IgD-negative memory B cell (primary cell): ENCODE results near the gene MYRIP. TPM values are rescaled to one million over a fixed set of nuclear protein-coding genes. Genes with fewer than 3 reads are reported as not detected.
"Not testable (repeated sequence)": the region's sequence is repeated elsewhere in the genome, so short reads cannot be mapped to it uniquely, and the experiment has no call there.

Experiments used
- H3K27ac Mint-ChIP-seq, 3 donors: one replicate each; pipeline ENCODE4 v1.8.0; 2020 to 2022; ENCODE audit warnings: mild to moderate bottlenecking in 3 of 3, mixed read lengths in 3 of 3, moderate library complexity in 1 of 3
- H3K27me3 Mint-ChIP-seq: one replicate; pipeline ENCODE4 v1.8.0; 2021; ENCODE audit warnings: mixed read lengths
- H3K36me3 Mint-ChIP-seq: one replicate; pipeline ENCODE4 v1.8.0; 2020; ENCODE audit warnings: mild to moderate bottlenecking, mixed read lengths
- H3K4me1 Mint-ChIP-seq, 3 donors: one replicate each; pipeline ENCODE4 v1.8.0; 2020 to 2022; ENCODE audit warnings: mixed read lengths in 3 of 3, mild to moderate bottlenecking in 1 of 3
- H3K4me3 Mint-ChIP-seq, 4 donors: one replicate each; pipeline ENCODE4 v1.8.0; 2020 to 2022; ENCODE audit warnings: mild to moderate bottlenecking in 4 of 4, mixed read lengths in 4 of 4, moderate library complexity in 3 of 4
- H3K9me3 Mint-ChIP-seq, 3 donors: one replicate each; pipeline ENCODE4 v1.8.0; 2020 to 2021; ENCODE audit warnings: mixed read lengths in 3 of 3, mild to moderate bottlenecking in 1 of 3
- polyA plus RNA-seq: library from polyadenylated mRNA; unstranded; fragments of 300-500 nt; fragmentation: Illumina TruSeq; gene quantifications from one replicate; pipeline ENCODE4 v1.2.3, GENCODE V29; 2021

MYRIP gene
- polyA plus RNA-seq, 1 donor from 2014 or later, result 0.11 TPM

DNA sequence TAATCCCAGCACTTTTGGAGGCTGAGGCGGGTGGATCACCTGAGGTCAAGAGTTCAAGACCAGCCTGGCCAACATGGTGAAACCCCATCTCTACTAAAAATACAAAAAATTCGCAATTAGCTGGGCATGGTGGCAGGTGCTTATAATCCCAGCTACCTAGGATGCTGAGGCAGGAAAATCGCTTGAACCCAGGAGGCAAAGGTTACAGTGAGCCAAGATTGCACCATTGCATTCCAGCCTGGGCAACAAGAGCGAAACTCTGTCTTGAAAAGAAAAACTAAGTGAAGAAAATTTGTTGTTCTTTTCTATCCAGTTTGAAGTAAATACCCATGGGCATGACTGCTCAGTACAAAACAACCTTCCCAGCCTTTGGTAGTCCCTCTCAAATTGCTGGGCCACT is 24.4 kb downstream of the MYRIP start:
- H3K36me3 Mint-ChIP-seq, H3K9me3 Mint-ChIP-seq, H3K27ac Mint-ChIP-seq, H3K4me3 Mint-ChIP-seq, H3K27me3 Mint-ChIP-seq, H3K4me1 Mint-ChIP-seq: not testable (repeated sequence)

DNA sequence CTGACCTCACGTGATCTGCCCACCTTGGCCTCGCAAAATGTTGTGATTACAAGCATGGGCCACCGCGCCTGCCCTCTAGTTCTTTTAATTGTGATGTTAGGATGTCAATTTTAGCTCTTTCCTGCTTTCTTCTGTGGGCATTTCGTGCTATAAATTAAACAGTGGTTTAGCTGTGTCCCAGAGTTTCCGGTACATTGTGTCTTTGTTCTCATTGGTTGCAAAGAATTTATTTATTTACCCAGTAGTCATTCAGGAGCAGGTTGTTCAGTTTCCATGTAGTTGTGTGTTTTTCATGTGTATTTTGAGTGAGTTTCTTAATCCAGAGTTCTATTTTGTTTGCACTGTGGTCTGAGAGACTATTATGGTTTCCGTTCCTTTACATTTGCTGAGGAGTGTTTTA is 30.1 kb downstream of the MYRIP start:
- no peak overlapping the region for H3K27ac Mint-ChIP-seq
- H3K27me3 Mint-ChIP-seq, result peaks cover 8% of the 10 kb centered on the region
- H3K36me3 Mint-ChIP-seq, result peaks cover 2% of the 10 kb centered on the region
- no peaks in the 10 kb centered on the region for H3K4me1 Mint-ChIP-seq
- no peak overlapping the region for H3K4me3 Mint-ChIP-seq
- H3K9me3 Mint-ChIP-seq, result peaks cover 0 to 7% (median 2%) of the 10 kb centered on the region in 3 donors

DNA sequence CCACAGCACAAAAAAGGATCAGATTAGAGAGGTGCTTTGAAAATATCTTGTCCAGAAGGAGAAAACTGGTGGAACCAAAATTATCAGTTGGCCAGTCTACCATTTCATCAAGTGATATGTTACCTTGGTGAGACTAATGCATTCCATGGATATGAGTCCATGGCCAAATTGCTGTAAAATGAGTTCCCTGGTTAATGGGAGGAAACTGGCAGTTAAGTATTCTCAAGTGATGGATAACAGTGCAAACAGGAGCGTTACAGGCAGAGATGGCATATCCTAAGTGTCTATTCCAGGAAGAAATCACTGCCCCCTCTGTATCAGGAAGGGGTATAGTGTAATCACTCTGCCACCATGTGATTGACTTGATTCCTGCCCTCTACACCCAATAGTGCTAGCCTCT is 34.0 kb downstream of the MYRIP start:
- Mint-ChIP-seq H3K9me3 (no peaks in the 10 kb centered on the region), H3K36me3 (no peaks in the 10 kb centered on the region), H3K4me1 (no peaks in the 10 kb centered on the region), H3K27me3 (peaks cover 8% of the 10 kb centered on the region), H3K4me3 (no peak overlapping the region), H3K27ac (no peak overlapping the region)

- Mint-ChIP-seq H3K36me3 (no peaks in the 10 kb centered on the region), H3K27ac (no peak overlapping the region), H3K4me3 (no peak overlapping the region), H3K27me3 (no peaks in the 10 kb centered on the region), H3K4me1 (no peaks in the 10 kb centered on the region), H3K9me3 (no peaks in the 10 kb centered on the region)
Measured at GRCh38 chr3:39848365-39848764, 39.0 kb downstream of the MYRIP start.

DNA sequence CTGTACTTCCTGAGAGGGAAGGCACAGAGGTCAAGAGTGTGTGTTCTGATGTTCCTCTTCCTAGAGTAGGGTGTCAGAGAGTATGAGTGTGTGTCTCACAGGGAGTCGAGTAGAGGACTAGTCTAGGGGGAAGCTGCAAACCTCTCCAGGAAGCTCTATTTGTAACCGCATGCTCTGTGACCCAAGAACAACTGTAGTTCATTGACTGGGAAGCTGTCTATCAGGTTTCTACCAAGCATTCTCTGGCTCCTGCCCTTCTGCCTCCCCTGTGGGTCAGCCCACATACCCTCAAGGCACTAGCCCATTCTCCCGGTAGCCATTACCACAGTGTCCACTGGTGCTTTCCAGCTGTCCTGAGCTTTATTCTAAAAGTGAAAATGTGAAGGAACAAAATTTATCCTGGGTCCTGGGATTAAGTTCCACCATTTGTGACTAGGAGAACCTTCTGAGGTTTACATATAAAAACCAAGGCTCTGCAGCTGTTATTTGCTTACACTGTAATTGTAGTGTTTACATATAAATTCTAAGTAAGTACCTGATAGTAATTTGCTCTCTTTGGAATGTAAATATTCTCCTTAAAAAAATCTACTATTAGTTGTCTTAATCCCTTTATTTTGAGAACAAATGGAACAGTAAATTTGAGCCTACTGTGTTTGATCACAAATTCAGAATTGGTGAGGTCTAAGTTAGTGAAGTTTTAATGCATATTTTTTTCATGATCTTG is 40.7 kb downstream of the MYRIP start:
- Mint-ChIP-seq H3K4me1 (no peaks in the 10 kb centered on the region), H3K4me3 (no peak overlapping the region), H3K27me3 (no peaks in the 10 kb centered on the region), H3K9me3 (peaks cover 0 to 1% (median 0%) of the 10 kb centered on the region in 3 donors), H3K27ac (no peak overlapping the region), H3K36me3 (no peaks in the 10 kb centered on the region)

DNA sequence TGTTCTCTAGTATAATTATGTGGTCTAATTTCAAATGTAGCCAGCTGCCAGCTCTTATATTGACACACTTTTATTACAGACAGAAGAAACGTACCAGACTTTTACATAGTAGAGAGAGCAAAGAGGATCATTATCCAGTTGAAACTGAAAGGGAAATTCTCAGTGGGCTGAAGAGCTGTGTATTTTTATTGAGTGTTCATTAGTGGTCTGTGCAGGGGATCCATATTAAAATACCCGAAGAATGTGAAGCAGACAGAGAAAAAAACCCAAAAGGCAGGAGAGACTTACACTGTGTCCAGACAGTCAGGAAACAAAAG is 41.3 kb downstream of the MYRIP start:
- Mint-ChIP-seq H3K27ac (no peak overlapping the region), H3K4me3 (no peak overlapping the region), H3K4me1 (no peaks in the 10 kb centered on the region), H3K36me3 (no peaks in the 10 kb centered on the region), H3K9me3 (peaks cover 0 to 1% (median 0%) of the 10 kb centered on the region in 3 donors), H3K27me3 (no peaks in the 10 kb centered on the region)

GRCh38 chr3:39855517-39855916 is 46.1 kb downstream of the MYRIP start:
- Mint-ChIP-seq H3K4me1 (no peaks in the 10 kb centered on the region), H3K27me3 (no peaks in the 10 kb centered on the region), H3K36me3 (no peaks in the 10 kb centered on the region), H3K27ac (no peak overlapping the region), H3K4me3 (no peak overlapping the region), H3K9me3 (peaks cover 0 to 9% (median 4%) of the 10 kb centered on the region in 3 donors)

DNA sequence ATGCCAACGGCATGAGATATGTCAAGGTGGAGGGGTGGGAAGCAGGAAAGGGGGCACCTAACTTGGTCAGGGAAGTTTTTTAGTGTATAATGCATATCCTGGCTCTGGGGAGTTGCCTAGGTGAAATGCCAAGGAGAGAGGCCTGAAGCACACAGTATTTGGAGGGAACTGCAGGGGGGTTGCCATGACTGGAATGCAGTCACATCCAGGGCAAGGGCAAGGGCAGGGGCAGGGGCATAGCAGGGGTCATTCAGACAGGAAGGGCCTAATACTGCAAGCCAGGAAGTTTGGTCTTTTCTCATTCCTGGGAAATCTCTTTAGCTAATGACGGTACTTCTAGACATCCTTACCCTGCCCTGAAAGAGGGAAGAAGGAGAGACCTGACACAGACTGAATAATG is 60.5 kb downstream of the MYRIP start:
- peaks cover 6 to 7% (median 7%) of the 10 kb centered on the region in 3 donors for H3K9me3 Mint-ChIP-seq
- H3K36me3 Mint-ChIP-seq, result no peaks in the 10 kb centered on the region
- no peak overlapping the region for H3K27ac Mint-ChIP-seq
- H3K4me1 Mint-ChIP-seq, result no peaks in the 10 kb centered on the region
- H3K27me3 Mint-ChIP-seq, result no peaks in the 10 kb centered on the region
- H3K4me3 Mint-ChIP-seq, result no peak overlapping the region

DNA sequence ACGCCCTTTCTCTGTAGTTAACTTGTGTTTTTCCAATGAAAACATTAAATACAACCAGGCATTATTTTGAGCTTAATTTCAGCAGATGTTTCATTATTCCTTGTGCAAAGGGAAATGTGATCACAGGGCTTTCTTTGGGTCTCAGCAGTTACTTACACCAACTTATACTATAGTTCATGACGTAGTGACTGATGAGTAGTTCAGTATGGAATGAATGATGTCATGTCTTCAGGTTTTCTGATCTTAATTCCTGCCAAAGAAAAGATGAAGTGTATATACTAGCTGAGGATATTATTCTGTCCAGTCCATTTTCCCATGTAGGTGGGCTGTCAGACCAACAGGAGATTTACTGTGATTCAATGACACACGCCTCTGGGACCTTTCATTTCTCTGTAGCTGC is 61.3 kb downstream of the MYRIP start:
- H3K27me3 Mint-ChIP-seq, result no peaks in the 10 kb centered on the region
- no peak overlapping the region for H3K4me3 Mint-ChIP-seq
- H3K36me3 Mint-ChIP-seq, result no peaks in the 10 kb centered on the region
- H3K9me3 Mint-ChIP-seq, result peaks cover 3 to 7% (median 6%) of the 10 kb centered on the region in 3 donors
- H3K27ac Mint-ChIP-seq, result no peak overlapping the region
- H3K4me1 Mint-ChIP-seq, result no peaks in the 10 kb centered on the region

GRCh38 chr3:39879581-39879980 is 70.2 kb downstream of the MYRIP start:
- Mint-ChIP-seq H3K36me3 (no peaks in the 10 kb centered on the region), H3K4me1 (no peaks in the 10 kb centered on the region)

GRCh38 chr3:39882111-39882510 is 72.7 kb downstream of the MYRIP start:
- no peaks in the 10 kb centered on the region for H3K4me1 Mint-ChIP-seq
- no peaks in the 10 kb centered on the region for H3K36me3 Mint-ChIP-seq
- peak overlapping the region in 1 of 3 donors; percentile 87 for H3K27ac Mint-ChIP-seq
- peaks cover 2% of the 10 kb centered on the region for H3K27me3 Mint-ChIP-seq
- no peak overlapping the region for H3K4me3 Mint-ChIP-seq
- H3K9me3 Mint-ChIP-seq, result peaks cover 0 to 3% (median 0%) of the 10 kb centered on the region in 3 donors

More at GRCh38 chr3:39879581-39879980, 70.2 kb downstream of the MYRIP start:
- Mint-ChIP-seq H3K9me3 (peaks cover 0 to 4% (median 0%) of the 10 kb centered on the region in 3 donors), H3K27me3 (no peaks in the 10 kb centered on the region), H3K4me3 (no peak overlapping the region), H3K27ac (no peak overlapping the region)

GRCh38 chr3:39892068-39892467 is 82.7 kb downstream of the MYRIP start:
- H3K4me3 Mint-ChIP-seq, result no peak overlapping the region
- no peaks in the 10 kb centered on the region for H3K36me3 Mint-ChIP-seq
- H3K4me1 Mint-ChIP-seq, result no peaks in the 10 kb centered on the region
- peaks cover 0 to 4% (median 3%) of the 10 kb centered on the region in 3 donors for H3K9me3 Mint-ChIP-seq
- H3K27ac Mint-ChIP-seq, result no peak overlapping the region
- H3K27me3 Mint-ChIP-seq, result no peaks in the 10 kb centered on the region

- no peaks in the 10 kb centered on the region for H3K27me3 Mint-ChIP-seq
- H3K36me3 Mint-ChIP-seq, result no peaks in the 10 kb centered on the region
- H3K4me1 Mint-ChIP-seq, result no peaks in the 10 kb centered on the region
- H3K9me3 Mint-ChIP-seq, result no peaks in the 10 kb centered on the region
- H3K4me3 Mint-ChIP-seq, result no peak overlapping the region
- no peak overlapping the region for H3K27ac Mint-ChIP-seq
Measured at GRCh38 chr3:39896184-39896583, 86.8 kb downstream of the MYRIP start.

GRCh38 chr3:39900462-39901002 is 91.1 kb downstream of the MYRIP start:
- no peaks in the 10 kb centered on the region for H3K4me1 Mint-ChIP-seq

DNA sequence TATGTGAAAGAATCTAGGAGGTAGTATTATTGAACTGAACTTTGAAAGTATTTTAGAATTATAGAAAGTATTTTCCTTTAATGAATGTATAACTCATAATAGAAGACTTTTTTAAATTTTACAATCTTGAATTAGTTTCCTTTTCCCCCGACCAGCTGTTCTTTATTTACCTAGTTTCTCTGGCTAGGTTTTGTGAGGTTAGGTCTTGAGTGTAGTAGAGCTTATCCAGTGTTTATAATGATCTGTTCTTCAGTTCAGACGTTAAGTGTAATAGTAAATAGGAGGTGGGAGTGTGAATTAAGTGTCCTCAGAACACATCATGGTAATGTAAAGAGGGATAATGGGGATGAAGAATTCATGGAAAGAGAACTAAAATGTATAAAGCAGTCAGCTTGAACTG is 93.8 kb downstream of the MYRIP start:
- no peaks in the 10 kb centered on the region for H3K36me3 Mint-ChIP-seq
- H3K4me3 Mint-ChIP-seq, result no peak overlapping the region
- no peaks in the 10 kb centered on the region for H3K4me1 Mint-ChIP-seq
- H3K9me3 Mint-ChIP-seq, result no peaks in the 10 kb centered on the region
- H3K27me3 Mint-ChIP-seq, result peaks cover 3% of the 10 kb centered on the region
- H3K27ac Mint-ChIP-seq, result peak overlapping the region in 1 of 3 donors; percentile 4

More at GRCh38 chr3:39900462-39901002, 91.1 kb downstream of the MYRIP start:
- Mint-ChIP-seq H3K4me3 (no peak overlapping the region), H3K9me3 (no peaks in the 10 kb centered on the region), H3K27me3 (no peaks in the 10 kb centered on the region), H3K27ac (no peak overlapping the region), H3K36me3 (no peaks in the 10 kb centered on the region)

GRCh38 chr3:39905788-39906187 is 96.4 kb downstream of the MYRIP start:
- Mint-ChIP-seq H3K27ac (no peak overlapping the region), H3K4me1 (no peaks in the 10 kb centered on the region), H3K27me3 (peaks cover 3% of the 10 kb centered on the region), H3K4me3 (no peak overlapping the region), H3K9me3 (no peaks in the 10 kb centered on the region), H3K36me3 (no peaks in the 10 kb centered on the region)
